Neural cell (in vitro differentiated cells): ENCODE measurements around the gene VPS41. TPM values are rescaled to one million over a fixed set of nuclear protein-coding genes. Genes with fewer than 3 reads are reported as not detected.

Experiments used
- H2AFZ ChIP-seq: fragments of 200-600, 300-800 bp; sonication (generic), shearing (Covaris generic); 2 replicates; pipeline ENCODE4 v1.6.0; 2014; ENCODE audit warnings: low read depth, mild to moderate bottlenecking, antibody characterized with exemption, low read length, moderate library complexity
- H3F3A ChIP-seq: fragments of 200-600 bp; shearing (Covaris generic); 2 replicates; pipeline ENCODE4 v1.6.1; 2016; ENCODE audit warnings: mild to moderate bottlenecking, moderate library complexity, mixed read lengths, antibody characterized with exemption, low read length; ENCODE audit not compliant: insufficient read depth, poor library complexity, severe bottlenecking
- H3K27ac ChIP-seq: fragments of 200-600, 300-800 bp; sonication (generic), shearing (Covaris generic); 2 replicates; pipeline ENCODE4 v1.5.1; 2014; ENCODE audit warnings: mild to moderate bottlenecking, low read length, moderate library complexity
- H3K27me3 ChIP-seq: fragments of 300-800, 200-600 bp; sonication (generic), shearing (Covaris generic); 2 replicates; pipeline ENCODE4 v1.6.0; 2014; ENCODE audit warnings: mild to moderate bottlenecking, low read depth, low read length, moderate library complexity; ENCODE audit not compliant: insufficient read depth
- H3K36me3 ChIP-seq: fragments of 300-800, 200-600 bp; sonication (generic), shearing (Covaris generic); 2 replicates; pipeline ENCODE4 v1.5.1; 2014; ENCODE audit warnings: mild to moderate bottlenecking, antibody characterized with exemption, low read length, moderate library complexity; ENCODE audit not compliant: insufficient read depth
- H3K4me2 ChIP-seq: fragments of 300-800, 200-600 bp; sonication (generic), shearing (Covaris generic); 2 replicates; pipeline ENCODE4 v1.6.0; 2014; ENCODE audit warnings: mild to moderate bottlenecking, low read length
- H3K4me3 ChIP-seq: fragments of 300-800, 200-600 bp; sonication (generic), shearing (Covaris generic); 2 replicates; pipeline ENCODE4 v1.5.1; 2014; ENCODE audit warnings: mild to moderate bottlenecking, low read length, moderate library complexity
- H3K79me2 ChIP-seq: fragments of 200-600 bp; shearing (Covaris generic); replicated peaks from 2 replicates; pipeline ENCODE4 v1.6.0; 2014; ENCODE audit warnings: mild to moderate bottlenecking, low read length, moderate library complexity; ENCODE audit not compliant: insufficient read depth
- H3K9ac ChIP-seq: fragments of 300-800, 200-600 bp; sonication (generic), shearing (Covaris generic); 2 replicates; pipeline ENCODE4 v1.6.1; 2016; ENCODE audit warnings: mild to moderate bottlenecking, low read length, mixed read lengths
- H3K9me2 ChIP-seq: fragments of 200-600 bp; shearing (Covaris generic); 2 replicates; pipeline ENCODE4 v1.6.1; 2016; ENCODE audit warnings: mild to moderate bottlenecking, low read length, mixed read lengths; ENCODE audit not compliant: insufficient read depth
- H3K9me3 ChIP-seq: fragments of 200-600, 300-800 bp; sonication (generic), shearing (Covaris generic); 2 replicates; pipeline ENCODE4 v1.6.1; 2016; ENCODE audit warnings: mild to moderate bottlenecking, mixed run types, low read length, moderate library complexity, mixed read lengths
- H4K20me1 ChIP-seq: fragments of 200-600 bp; shearing (Covaris generic); 2 replicates; pipeline ENCODE4 v1.6.1; 2016; ENCODE audit warnings: mild to moderate bottlenecking, mixed run types; ENCODE audit not compliant: insufficient read depth
- EP300 ChIP-seq: fragments of 450-650 bp; conservative IDR thresholded peaks from 2 replicates; pipeline ENCODE4 v1.6.1; 2014; ENCODE audit warnings: antibody characterized with exemption, mild to moderate bottlenecking, moderate library complexity; ENCODE audit not compliant: poor library complexity, severe bottlenecking
- EZH2 ChIP-seq: fragments of 200-600, 300-800 bp; shearing (Covaris generic), sonication (generic); IDR thresholded peaks from 2 replicates; pipeline ENCODE4 v1.6.1; 2014; ENCODE audit warnings: antibody characterized with exemption, low read length, borderline replicate concordance, mild to moderate bottlenecking; ENCODE audit not compliant: insufficient read depth, poor library complexity, severe bottlenecking
- MXI1 ChIP-seq: fragments of 450-650 bp; conservative IDR thresholded peaks from 2 replicates; pipeline ENCODE4 v1.6.1; 2014; ENCODE audit warnings: antibody characterized with exemption, mild to moderate bottlenecking; ENCODE audit not compliant: poor library complexity, severe bottlenecking
- POLR2AphosphoS5 ChIP-seq: IDR thresholded peaks from 2 replicates; pipeline ENCODE4 v1.6.1; 2012
- RAD21 ChIP-seq: fragments of 450-650 bp; conservative IDR thresholded peaks from 2 replicates; pipeline ENCODE4 v1.6.1; 2014; ENCODE audit warnings: antibody characterized with exemption, mild to moderate bottlenecking, moderate library complexity
- SMC3 ChIP-seq: fragments of 450-650 bp; conservative IDR thresholded peaks from 2 replicates; pipeline ENCODE4 v1.6.1; 2014; ENCODE audit warnings: antibody characterized with exemption, mild to moderate bottlenecking, moderate library complexity; ENCODE audit not compliant: poor library complexity
- TAF1 ChIP-seq: IDR thresholded peaks from 2 replicates; pipeline ENCODE4 v1.6.1; 2012; ENCODE audit warnings: low read depth
- polyA plus RNA-seq: library from polyadenylated mRNA; depleted of rRNA; stranded (reverse); fragments of >200 nt; gene quantifications from 2 replicates; pipeline ENCODE4 v1.2.3, GENCODE V29; 2014
- TF ChIP-seq, protein P1 (sequence below): IDR thresholded peaks from 2 replicates; pipeline ENCODE4 v1.6.1; 2012; ENCODE audit warnings: borderline replicate concordance
- TF ChIP-seq, protein P2 (sequence below): fragments of 450-650 bp; IDR thresholded peaks from 2 replicates; pipeline ENCODE4 v1.5.1; 2014; ENCODE audit warnings: antibody characterized with exemption, mild to moderate bottlenecking, moderate library complexity; ENCODE audit not compliant: poor library complexity, severe bottlenecking

The VPS41 gene
- polyA plus RNA-seq, 1 donor from 2014 or later = 64.0 TPM

DNA sequence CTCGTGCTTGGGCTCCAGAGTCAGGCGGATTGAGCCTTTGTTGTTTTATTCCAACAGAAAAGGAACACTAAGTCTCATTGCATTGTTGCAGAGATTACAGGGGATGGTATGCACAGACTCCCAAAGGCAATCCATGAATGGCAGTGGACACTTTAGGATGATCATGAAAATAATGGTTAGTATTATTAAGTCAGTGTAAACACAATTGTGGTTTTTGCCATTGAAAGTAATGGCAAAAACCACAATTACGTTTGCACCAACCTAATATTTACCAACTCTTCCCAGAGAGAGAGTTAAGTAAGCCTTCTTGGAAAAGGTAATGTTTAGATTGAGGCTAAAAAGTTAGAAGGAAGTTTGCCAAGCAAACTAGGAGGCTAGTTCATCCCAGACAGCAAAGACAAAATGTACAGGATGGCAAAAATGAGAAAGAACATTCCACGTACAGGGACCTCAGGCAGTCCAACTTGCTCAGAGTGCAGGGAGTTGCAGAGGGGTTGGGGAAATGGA lies 204.9 kb downstream of the VPS41 start:
- Histone ChIP-seq H3K9me2 (no peaks in the 10 kb centered on the region), H2AFZ (no peak overlapping the region), H3K4me2 (no peak overlapping the region), H3K27ac (no peak overlapping the region), H3K4me3 (no peak overlapping the region), H3K9ac (no peak overlapping the region), H3F3A (no peaks in the 10 kb centered on the region), H3K27me3 (no peaks in the 10 kb centered on the region), H3K36me3 (no peaks in the 10 kb centered on the region), H4K20me1 (no peaks in the 10 kb centered on the region), H3K79me2 (no peaks in the 10 kb centered on the region), H3K9me3 (no peaks in the 10 kb centered on the region)
- TF ChIP-seq RAD21 (no peak), MXI1 (no peak), EP300 (no peak), TAF1 (no peak)

DNA sequence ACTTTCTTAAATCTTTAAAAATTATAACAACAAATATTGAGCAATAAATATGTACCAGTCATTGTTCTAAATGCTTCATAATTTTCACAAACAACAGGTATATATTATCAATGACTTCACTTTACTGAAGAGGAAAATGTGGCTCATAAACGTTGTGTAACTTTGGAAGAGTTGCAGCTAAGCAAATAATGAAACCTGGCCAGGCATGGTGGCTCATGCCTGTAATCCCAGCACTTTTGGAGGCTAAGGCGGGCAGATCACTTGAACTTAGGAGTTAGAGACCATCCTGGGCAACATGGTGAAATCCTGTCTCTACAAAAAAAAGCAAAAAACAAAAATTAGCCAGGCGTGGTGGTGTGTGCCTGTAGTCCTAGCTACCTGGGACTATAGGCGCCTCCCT lies 205.9 kb downstream of the VPS41 start:
- Histone ChIP-seq H2AFZ (no peak overlapping the region), H3K36me3 (no peaks in the 10 kb centered on the region), H3K9me2 (no peaks in the 10 kb centered on the region), H3K4me2 (no peak overlapping the region), H3K9ac (no peak overlapping the region), H3K9me3 (no peaks in the 10 kb centered on the region), H3K79me2 (no peaks in the 10 kb centered on the region), H4K20me1 (no peaks in the 10 kb centered on the region), H3K27me3 (no peaks in the 10 kb centered on the region), H3K4me3 (no peak overlapping the region), H3F3A (no peaks in the 10 kb centered on the region), H3K27ac (no peak overlapping the region)
- no peak for TF ChIP-seq SMC3

DNA sequence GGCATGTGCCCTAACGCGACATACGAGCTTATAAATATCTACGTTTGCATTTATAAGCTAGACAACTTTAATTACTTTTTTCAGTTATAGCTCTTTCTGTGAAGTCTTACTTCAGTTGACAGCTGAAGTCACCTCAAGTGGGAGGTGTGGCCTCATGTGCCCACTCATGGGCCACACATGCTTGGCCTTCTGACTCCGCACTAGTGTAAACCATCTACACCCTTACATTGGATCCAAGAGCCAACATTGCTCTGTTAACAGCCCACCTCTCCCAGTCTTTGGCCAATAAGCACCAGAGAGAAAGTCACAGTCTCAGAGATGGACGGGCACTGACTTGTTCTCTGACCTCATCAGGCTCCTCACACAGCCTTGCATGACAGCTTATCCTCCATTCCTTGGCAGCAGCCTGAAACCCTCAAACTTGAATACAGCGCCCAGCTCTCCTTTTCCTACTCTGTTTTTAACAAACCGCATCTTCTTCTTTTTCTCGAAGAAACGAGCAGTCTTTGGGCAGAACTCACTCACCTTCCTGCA lies 206.9 kb downstream of the VPS41 start:
- Histone ChIP-seq H3K27me3 (no peaks in the 10 kb centered on the region), H2AFZ (no peak overlapping the region)

More for the DNA sequence above, 206.9 kb downstream of the VPS41 start:
- Histone ChIP-seq H3K4me3 (no peak overlapping the region), H3K36me3 (no peaks in the 10 kb centered on the region), H3K9me2 (no peaks in the 10 kb centered on the region), H3K9me3 (no peaks in the 10 kb centered on the region), H3K4me2 (no peak overlapping the region), H4K20me1 (no peaks in the 10 kb centered on the region), H3K27ac (no peak overlapping the region), H3K9ac (no peak overlapping the region), H3K79me2 (no peaks in the 10 kb centered on the region), H3F3A (no peaks in the 10 kb centered on the region)
- TF ChIP-seq MXI1 (no peak), POLR2AphosphoS5 (no peak), EZH2 (no peak), RAD21 (no peak), SMC3 (no peak), EP300 (no peak), TAF1 (no peak)
- TF ChIP-seq, protein P1, sequence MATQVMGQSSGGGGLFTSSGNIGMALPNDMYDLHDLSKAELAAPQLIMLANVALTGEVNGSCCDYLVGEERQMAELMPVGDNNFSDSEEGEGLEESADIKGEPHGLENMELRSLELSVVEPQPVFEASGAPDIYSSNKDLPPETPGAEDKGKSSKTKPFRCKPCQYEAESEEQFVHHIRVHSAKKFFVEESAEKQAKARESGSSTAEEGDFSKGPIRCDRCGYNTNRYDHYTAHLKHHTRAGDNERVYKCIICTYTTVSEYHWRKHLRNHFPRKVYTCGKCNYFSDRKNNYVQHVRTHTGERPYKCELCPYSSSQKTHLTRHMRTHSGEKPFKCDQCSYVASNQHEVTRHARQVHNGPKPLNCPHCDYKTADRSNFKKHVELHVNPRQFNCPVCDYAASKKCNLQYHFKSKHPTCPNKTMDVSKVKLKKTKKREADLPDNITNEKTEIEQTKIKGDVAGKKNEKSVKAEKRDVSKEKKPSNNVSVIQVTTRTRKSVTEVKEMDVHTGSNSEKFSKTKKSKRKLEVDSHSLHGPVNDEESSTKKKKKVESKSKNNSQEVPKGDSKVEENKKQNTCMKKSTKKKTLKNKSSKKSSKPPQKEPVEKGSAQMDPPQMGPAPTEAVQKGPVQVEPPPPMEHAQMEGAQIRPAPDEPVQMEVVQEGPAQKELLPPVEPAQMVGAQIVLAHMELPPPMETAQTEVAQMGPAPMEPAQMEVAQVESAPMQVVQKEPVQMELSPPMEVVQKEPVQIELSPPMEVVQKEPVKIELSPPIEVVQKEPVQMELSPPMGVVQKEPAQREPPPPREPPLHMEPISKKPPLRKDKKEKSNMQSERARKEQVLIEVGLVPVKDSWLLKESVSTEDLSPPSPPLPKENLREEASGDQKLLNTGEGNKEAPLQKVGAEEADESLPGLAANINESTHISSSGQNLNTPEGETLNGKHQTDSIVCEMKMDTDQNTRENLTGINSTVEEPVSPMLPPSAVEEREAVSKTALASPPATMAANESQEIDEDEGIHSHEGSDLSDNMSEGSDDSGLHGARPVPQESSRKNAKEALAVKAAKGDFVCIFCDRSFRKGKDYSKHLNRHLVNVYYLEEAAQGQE = no peak
- TF ChIP-seq, protein P2, sequence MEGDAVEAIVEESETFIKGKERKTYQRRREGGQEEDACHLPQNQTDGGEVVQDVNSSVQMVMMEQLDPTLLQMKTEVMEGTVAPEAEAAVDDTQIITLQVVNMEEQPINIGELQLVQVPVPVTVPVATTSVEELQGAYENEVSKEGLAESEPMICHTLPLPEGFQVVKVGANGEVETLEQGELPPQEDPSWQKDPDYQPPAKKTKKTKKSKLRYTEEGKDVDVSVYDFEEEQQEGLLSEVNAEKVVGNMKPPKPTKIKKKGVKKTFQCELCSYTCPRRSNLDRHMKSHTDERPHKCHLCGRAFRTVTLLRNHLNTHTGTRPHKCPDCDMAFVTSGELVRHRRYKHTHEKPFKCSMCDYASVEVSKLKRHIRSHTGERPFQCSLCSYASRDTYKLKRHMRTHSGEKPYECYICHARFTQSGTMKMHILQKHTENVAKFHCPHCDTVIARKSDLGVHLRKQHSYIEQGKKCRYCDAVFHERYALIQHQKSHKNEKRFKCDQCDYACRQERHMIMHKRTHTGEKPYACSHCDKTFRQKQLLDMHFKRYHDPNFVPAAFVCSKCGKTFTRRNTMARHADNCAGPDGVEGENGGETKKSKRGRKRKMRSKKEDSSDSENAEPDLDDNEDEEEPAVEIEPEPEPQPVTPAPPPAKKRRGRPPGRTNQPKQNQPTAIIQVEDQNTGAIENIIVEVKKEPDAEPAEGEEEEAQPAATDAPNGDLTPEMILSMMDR = no peak
